ENCODE data around the gene POPDC2.

- TF ChIP-seq EZH2 (IDR thresholded peaks at IDR 0.05; ENCODE audit: borderline replicate concordance) (no peak), CTCF (IDR thresholded peaks at IDR 0.05; ENCODE audit: poor library complexity) (no peak)
Measured at GRCh38 chr3:119676020-119676419, 15.6 kb upstream of the POPDC2 start.

Data from hepatocyte (in vitro differentiated cells).